Fibroblast of the conjunctiva (primary cell): ENCODE data around the gene ZMYM4.
"Not testable (repeated sequence)": the region's sequence is repeated elsewhere in the genome, so short reads cannot be mapped to it uniquely, and the experiment has no call there.

Experiments
- DNase-seq: peaks from one replicate; pipeline ENCODE4 v3.0.0-alpha.2; 2010; ENCODE audit warnings: low read depth

ZMYM4 gene

GRCh38 chr1:35454176-35454575 lies 185.7 kb downstream of the ZMYM4 start:
- DNase-seq, result no peak

DNA sequence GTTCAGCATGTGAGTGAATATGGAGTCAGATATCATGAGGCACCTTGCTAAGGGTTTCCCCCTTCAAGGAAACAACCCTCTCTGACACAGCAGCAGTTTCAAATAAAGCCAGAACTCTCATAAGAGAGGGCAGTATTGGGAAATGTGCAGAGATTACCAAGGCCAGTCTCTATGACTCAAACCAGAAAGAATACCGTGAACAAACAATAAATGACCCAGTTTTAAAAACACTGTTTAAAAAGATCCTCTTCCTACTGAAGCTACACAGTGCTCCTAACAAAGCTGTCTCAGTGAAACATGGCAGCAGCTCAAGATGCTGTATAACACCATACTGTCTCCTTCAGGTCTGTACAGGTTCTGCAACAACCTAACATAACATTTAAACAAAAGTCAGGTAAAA lies 186.1 kb downstream of the ZMYM4 start:
- peak; percentile 45 for DNase-seq

DNA sequence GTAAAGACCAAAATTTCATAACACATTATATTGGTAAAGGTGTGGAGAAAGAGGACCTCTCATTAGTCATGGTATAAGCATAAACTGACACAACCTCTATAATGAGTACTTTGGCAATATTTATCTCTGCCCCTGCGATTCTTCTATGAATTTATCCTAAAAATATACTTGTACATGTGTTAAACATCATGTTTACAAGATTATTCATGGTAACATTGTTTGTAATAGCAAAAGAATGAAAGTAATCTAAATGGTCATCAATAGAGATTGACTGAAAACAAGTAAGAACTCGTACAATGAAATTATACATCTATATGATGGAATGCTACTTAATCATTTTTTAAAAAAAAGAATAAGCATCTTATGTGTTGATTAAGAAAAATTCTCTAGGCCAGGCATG lies 192.3 kb downstream of the ZMYM4 start:
- no peak for DNase-seq

DNA sequence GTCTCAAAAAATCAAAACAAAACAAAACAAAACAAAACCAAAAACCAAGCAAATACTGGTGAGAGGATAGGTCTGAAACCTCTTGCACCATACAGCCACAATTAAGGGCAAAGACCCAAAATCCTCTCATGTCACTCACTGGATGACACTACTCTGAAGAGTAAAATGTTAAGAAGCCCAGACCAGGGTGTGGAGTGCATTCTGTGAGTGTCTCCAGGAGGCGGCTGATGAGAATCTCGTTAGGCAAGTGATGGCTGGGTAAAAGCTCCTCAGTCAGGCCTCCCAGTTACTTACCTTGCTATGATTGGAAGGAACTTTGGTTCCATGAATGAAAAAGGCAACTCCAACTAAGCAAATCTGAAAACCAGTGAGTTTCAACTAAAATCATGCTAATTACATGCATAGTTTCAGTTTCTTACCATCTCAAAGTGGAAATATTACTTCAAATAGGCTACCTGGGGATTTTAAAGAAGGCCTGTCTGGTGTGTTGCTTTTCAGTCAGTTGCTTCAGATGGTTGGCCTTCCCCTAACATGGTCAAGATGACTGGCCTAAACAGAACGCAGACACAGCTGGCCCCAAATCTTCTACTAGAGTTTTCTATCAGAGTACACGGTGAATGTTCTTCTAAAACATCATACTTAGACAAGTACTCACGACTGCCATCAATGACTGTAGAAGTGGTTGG lies 193.6 kb downstream of the ZMYM4 start:
- no peak for DNase-seq

DNA sequence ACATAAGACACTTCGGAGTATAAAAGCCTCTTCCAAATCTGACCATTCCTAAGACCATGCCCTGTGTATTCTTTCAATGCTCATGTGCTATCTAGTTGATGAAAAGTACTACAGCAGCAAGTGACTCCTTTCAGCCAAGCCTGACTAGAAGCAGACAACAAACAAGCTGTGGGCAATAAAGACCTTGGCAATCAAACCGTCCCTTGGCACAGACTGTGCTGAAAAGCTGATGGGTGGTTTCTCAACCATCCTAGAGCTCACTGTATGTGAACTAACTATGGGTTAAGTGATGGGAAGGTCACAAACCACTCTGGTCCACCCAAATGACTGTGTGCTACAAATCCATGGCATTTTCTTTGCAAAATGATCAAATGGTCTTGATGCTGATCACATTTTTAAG lies 194.7 kb downstream of the ZMYM4 start:
- DNase-seq, result no peak

- not testable (repeated sequence) for DNase-seq
Observed at GRCh38 chr1:35463749-35464148, 195.2 kb downstream of the ZMYM4 start.

DNA sequence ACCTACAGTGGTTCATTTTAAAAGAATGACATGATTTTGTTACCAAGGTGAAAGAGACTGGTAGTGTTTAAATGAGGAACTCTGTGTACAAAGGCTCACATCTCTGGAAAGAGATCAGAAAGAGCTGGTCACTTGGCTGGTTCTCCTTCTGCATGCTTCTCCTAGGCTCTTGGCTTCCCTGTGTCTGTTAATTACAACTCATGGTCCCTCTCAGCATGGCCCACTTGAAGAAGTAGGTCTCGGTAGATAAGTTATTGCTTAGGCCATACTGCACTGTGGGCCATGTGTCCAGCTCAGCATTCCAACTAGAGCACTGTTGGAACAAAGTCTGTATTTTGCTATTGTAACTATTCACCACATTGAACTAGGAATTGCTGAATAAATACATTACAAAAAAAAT lies 197.6 kb downstream of the ZMYM4 start:
- DNase-seq, result no peak

- DNase-seq, result no peak
Observed at GRCh38 chr1:35470977-35471613, 202.6 kb downstream of the ZMYM4 start.
